GM12892 (cell line): ENCODE results near the gene HPS5.
A peak's percentile ranks its signal among the peaks of the same experiment; 100 is the strongest.
"Not testable (repeated sequence)": the region's sequence is repeated elsewhere in the genome, so short reads cannot be mapped to it uniquely, and the experiment has no call there.

ENCODE experiments used
- DNase-seq: peaks from one replicate; pipeline ENCODE4 v3.0.0; 2011; ENCODE audit not compliant: insufficient read length
- FAIRE-seq: peaks from 2 replicates; lab custom pipeline; 2011; peaks lifted over from hg19 to GRCh38; lab: Jason Lieb, UNC
- POLR2A ChIP-seq: IDR thresholded peaks from 2 replicates; pipeline ENCODE4 v1.6.1; 2011; ENCODE audit warnings: low read depth, low read length, control low read depth
- POLR2AphosphoS5 ChIP-seq: IDR thresholded peaks from 2 replicates; pipeline ENCODE4 v1.6.1; 2011; ENCODE audit warnings: low read depth, low read length, control low read depth
- TAF1 ChIP-seq: IDR thresholded peaks from 2 replicates; pipeline ENCODE4 v1.6.1; 2011; ENCODE audit warnings: low read depth, mild to moderate bottlenecking, control low read depth, low read length, borderline replicate concordance

The HPS5 gene

DNA sequence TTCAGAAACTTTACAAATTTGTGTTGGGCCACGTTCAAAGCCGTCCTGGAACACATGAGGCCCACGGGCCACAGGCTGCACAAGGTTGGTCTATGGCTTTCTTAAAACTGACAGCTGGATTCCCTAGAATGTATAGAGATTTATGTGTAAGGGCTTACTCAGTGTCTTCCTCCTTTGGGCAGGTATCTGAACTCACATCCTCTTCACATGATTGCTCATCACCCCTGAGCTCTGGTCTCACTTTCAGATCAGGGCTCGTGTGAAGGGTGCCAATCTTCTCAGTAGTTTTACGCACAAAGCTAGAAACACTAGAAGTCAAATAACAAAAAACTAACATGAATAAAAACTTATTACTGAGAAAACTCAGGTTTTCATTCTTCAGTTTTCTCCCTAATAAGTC, 27.1 kb downstream of the HPS5 start:
- TF ChIP-seq POLR2A (no peak), TAF1 (no peak), POLR2AphosphoS5 (no peak)
- DNase-seq, result no peak
- peak; percentile 69 for FAIRE-seq

DNA sequence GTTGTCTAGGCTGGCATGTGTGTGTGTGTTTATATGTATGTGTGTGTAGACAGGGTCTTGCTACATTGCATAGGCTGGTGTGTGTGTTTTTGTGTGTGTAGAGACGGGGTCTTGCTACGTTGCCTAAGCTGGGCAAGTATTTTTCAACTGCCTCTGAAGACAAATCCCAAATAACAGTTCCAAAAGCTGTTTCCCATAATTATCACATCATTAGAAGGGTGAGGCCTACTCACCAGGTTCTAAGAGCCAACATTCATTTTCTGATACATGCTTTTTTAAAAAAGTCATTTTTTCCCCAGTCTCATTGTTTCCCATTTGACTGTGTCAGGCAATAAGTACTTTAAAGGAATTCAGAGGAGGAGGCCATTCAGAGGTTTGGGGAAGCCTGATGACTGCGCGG, 33.0 kb downstream of the HPS5 start:
- DNase-seq (no peak), FAIRE-seq (no peak)
- TF ChIP-seq POLR2AphosphoS5, result no peak
- TF ChIP-seq POLR2A, result no peak
- no peak for TF ChIP-seq TAF1

DNA sequence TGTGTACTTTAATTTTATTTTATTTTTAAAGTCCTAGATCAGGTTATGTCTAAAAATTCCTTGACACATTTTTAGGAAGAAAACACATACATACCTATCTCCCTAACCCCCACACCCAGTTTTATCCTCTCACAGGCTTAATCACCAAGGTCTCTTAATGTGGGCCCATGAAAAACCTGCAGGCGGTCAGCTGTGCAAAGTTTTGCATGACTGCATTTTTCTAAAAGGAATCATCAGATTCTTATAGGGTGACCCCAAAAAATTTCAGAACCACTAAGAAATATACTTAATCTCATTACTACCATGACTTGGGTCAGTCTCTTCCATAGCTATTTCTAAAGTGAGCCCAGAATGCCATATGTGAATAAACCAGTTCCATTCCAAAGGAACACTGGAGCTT, 36.1 kb downstream of the HPS5 start:
- TF ChIP-seq POLR2AphosphoS5 (no peak), TAF1 (no peak), POLR2A (no peak)
- FAIRE-seq (no peak), DNase-seq (no peak)

DNA sequence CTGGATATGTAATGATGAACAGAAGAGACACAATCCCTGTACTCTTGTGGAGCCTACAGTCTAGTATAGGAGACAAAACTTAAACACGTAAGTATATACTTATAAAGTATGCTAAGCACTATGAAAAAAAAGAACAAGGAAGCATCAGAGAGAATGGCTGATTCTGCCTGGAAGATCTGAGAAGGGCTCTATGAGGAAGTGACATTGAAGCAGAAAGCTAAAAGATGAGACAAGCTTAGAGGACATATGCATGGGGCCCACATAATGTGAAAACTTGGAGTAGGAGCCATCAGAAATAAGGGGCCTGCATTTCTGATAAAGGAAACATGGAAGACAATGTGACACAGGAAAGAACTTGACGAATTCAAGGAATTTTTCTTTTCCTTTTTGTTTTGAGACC, 39.3 kb downstream of the HPS5 start:
- no peak for TF ChIP-seq TAF1
- TF ChIP-seq POLR2AphosphoS5, result no peak
- no peak for TF ChIP-seq POLR2A
- DNase-seq (no peak), FAIRE-seq (peak; percentile 14)

DNA sequence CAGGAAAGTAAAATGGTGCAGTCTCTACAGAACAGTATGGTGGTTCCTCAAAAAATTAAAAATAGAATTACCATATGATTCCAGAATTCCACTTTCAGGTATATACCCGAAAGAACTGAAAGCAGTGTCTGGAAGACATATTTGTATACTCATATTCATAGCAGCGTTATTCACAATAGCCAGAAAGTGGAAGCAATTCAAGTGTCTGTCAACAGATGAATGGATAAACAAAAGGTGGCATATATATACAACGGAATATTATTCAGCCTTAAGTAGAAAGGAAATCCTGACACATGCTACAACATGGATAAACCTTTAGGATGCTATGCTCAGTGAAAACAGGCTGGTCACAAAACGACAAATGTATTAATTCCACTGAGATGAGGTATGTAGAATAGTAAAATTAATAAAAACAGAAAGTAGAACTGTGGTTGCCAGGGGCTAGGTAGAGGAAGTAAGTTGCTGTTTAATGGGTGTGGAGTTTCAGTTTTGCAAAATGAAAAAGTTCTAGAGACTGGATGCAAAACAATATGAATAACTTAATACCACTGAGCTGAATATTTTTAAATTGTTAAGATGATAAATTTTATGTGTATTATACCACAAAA, 41.4 kb downstream of the HPS5 start:
- FAIRE-seq (peak; percentile 83), DNase-seq (no peak)
- no peak for TF ChIP-seq POLR2AphosphoS5
- TF ChIP-seq POLR2A, result no peak
- no peak for TF ChIP-seq TAF1

DNA sequence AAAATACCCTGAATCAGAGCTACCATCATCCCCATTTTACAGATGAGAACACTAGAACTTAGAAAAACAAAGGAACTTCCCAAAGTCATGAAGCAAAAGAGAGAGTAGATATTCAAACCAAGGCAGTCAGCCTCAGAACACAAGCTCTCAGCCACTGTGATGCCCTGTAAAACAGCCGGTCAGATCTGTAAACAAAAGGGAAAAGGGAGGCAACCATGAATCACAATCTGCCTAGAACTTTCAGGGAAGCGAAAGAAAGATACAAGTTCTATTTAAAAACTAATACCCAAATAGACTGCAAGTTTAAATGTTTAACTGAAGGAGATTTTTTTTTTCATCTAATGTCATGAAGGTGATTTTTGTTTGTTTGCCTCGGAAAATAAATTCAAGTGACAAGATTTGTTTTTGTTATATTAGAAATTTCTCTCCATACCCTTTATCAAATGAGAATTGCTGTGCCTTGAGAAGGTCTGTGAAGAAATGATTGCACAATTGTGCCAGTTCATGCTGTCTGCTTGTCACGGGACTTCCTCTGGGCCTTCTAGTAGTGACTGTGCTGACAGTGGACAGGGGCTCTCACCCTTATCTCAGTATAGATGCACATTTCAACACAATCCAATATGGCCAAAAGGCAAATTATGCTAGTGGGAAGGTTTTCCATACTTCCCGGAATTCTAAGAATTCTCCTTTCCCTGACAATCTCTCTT, 44.2 kb downstream of the HPS5 start:
- TF ChIP-seq POLR2A (no peak), TAF1 (no peak), POLR2AphosphoS5 (no peak)
- DNase-seq, result no peak
- FAIRE-seq, result no peak

DNA sequence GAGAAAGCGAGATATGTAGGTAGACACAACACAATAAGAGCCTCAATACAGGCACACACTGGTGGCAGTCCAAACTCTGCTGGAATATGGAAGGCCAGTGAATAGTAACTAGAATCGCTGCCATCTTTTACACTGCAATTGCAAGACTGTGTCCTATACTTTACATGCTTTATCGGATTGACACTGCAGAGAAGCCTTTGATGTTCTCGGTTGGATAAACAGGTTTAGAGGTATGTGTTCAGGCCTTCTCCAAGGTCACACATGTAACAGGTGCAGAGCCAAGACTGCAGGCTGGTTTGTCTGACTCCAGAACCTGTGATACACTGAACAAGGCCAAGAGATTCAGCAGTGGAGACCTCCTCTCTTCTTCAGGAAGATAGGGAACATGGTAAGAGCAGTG, 50.7 kb downstream of the HPS5 start:
- FAIRE-seq (no peak), DNase-seq (no peak)
- no peak for TF ChIP-seq TAF1
- TF ChIP-seq POLR2A, result no peak
- TF ChIP-seq POLR2AphosphoS5, result no peak

DNA sequence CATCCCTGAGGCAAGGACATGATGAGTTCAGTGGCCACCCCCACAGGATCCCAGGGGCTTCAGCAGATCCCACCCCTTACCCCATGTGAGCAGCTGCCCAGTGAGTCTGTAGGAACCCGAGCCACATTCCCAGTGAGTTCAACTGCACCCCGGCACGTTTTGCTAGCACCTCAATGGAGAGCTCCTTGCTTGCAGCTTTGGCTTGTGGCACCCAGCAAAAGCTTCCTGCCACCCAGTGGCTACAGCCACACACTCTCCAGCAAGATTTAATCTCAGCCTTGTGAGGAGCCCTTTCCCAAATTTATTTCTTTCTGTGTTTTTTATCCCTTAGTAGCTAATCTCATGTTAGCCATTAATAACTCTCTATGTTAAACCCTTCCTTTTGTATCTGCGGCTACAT, 51.8 kb downstream of the HPS5 start:
- no peak for TF ChIP-seq POLR2A
- TF ChIP-seq TAF1, result no peak
- no peak for TF ChIP-seq POLR2AphosphoS5
- no peak for FAIRE-seq
- DNase-seq, result no peak

DNA sequence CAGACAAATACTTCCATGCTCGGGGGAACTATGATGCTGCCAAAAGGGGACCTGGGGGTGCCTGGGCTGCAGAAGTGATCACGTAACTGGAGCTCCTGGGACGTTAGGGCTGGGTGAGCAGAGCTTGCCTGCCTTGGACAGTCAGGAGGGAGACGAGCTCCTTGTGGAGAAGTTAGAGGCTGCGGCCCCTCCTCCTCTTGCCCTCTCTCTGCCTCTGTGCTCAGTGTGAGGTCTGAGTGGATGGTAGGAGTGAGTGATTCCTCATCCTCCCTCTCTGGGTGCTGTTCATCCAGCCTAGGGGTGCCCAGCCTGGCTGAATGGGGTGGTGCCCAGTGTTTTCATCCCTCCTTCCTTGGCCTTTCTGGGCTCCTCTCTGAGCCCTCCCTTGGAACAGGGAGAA, 52.7 kb downstream of the HPS5 start:
- not testable (repeated sequence) for FAIRE-seq, DNase-seq

DNA sequence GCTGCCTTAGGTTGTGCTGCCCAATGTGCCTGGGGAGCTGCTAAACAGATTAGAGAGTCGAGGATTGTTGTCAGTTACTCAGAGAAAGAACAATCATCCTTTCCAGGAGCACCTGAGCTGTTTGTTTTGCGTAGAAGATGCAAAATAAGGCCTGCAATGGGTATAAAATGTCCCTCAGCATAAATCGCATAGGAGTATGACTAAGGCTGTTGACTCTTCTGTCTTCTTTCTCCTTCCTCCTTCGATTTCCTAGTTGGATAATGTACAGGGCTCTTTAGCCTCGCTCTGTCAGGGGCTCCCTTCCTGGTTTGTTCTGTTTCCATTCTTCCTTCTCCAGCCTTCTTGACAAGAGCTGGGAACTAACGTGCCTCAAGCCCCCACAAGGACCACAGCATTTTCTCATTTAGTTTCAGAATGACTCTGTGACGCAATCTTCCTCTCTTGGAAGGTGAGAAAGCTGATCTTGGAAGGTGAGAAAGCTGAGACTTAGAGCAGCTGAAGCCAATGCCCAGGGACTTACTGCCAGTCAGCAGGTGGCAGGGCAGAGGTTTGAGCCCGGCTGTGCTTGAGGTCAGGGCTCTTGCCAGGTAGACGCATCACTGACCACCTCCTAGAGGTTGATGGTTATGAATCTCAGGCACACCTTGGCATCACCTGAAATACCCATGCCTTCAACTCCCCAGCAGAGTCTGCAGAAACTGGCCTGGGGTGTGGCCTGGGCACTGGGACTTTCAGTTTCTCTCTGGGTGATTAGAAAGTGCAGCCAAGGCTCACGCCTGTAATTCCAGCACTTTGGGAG, 54.4 kb downstream of the HPS5 start:
- FAIRE-seq, result peak; percentile 86
- not testable (repeated sequence) for DNase-seq

DNA sequence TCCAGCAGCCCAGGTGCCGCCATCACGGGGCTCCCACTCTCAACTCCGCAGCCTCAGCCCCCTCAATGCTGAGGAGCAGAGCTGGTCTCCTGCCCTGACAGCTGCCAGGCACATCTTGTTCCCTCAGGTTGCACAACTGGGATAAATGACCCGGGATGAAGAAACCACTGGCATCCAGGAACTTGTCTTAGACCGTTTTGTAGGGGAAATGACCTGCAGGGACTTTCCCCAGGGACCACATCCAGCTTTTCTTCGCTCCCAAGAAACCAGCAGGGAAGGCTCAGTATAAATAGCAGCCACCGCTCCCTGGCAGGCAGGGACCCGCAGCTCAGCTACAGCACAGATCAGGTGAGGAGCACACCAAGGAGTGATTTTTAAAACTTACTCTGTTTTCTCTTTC, 56.0 kb downstream of the HPS5 start, which contains the start of gene SAA1:
SAA1 (plus strand) TSS at position 316 of the 400 bp plus-strand sequence. CDS start 624 bp downstream, outside the sequence.
- DNase-seq (no peak), FAIRE-seq (no peak)
- TF ChIP-seq POLR2AphosphoS5, result no peak
- TF ChIP-seq TAF1, result no peak
- no peak for TF ChIP-seq POLR2A
